Hepatocyte (in vitro differentiated cells): Measurements from ENCODE around the gene AKT1.

Source experiments
- EZH2 ChIP-seq: fragments of 200-600 bp; sonication (generic); IDR thresholded peaks from 2 replicates; pipeline ENCODE4 v1.6.1; 2016; ENCODE audit warnings: antibody characterized with exemption, mild to moderate bottlenecking, borderline replicate concordance
- TF ChIP-seq, protein P1 (sequence below): fragments of 200-600 bp; sonication (generic); IDR thresholded peaks from 2 replicates; pipeline ENCODE4 v1.5.1; 2016; ENCODE audit warnings: antibody characterized with exemption, mild to moderate bottlenecking; ENCODE audit not compliant: poor library complexity

DNA sequence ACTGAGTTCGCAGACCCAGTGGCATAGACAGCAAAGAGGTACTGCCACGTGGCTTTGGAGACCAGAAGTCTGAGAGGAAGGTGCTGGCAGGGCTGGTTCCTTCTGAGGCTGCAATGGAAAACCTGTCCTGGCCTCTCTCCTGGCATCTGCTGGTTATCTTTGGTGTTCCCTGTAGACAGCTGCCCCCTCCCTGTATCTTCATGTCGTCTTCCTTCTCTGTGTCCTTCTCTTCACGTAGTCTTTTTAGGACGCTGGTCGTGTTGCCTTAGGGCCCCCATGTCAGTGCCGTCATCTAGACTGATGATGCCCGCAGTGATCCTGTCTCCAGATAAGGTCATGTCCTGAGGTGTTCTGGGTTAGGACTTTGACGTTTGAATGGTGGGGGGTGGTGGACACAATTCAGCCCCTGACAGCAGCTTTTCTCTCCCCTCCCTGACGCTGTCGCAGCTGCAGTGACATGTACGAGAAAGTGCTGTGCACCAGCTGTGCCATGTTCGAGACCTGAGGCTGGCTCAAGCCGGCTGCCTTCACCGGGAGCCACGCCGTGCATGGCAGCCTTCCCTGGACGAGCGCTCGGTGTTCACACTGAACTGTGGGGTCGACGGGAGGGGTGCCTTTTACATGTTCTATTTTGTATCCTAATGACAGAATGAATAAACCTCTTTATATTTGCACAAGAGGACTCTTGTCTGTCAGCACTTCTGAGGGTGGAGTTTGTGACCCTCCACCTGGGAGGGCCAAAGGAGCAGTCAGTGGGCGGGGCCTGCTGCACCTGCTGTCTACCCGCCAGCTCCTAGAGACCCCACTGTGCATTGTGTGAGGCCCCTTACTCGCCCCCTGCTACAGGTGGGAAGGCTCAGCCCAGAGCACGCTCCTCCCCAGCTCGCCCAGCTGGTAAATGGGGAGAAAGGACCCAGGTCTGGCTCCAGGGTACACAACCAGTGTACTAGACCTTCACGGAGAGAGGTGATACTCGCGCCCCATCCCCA, 36.3 kb downstream of the AKT1 start:
- TF ChIP-seq, protein P1, sequence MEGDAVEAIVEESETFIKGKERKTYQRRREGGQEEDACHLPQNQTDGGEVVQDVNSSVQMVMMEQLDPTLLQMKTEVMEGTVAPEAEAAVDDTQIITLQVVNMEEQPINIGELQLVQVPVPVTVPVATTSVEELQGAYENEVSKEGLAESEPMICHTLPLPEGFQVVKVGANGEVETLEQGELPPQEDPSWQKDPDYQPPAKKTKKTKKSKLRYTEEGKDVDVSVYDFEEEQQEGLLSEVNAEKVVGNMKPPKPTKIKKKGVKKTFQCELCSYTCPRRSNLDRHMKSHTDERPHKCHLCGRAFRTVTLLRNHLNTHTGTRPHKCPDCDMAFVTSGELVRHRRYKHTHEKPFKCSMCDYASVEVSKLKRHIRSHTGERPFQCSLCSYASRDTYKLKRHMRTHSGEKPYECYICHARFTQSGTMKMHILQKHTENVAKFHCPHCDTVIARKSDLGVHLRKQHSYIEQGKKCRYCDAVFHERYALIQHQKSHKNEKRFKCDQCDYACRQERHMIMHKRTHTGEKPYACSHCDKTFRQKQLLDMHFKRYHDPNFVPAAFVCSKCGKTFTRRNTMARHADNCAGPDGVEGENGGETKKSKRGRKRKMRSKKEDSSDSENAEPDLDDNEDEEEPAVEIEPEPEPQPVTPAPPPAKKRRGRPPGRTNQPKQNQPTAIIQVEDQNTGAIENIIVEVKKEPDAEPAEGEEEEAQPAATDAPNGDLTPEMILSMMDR, result no peak
- TF ChIP-seq EZH2, result no peak
